Measurements from ENCODE around the gene MED15.
"Not testable (repeated sequence)": the region's sequence is repeated elsewhere in the genome, so short reads cannot be mapped to it uniquely, and the experiment has no call there.

MED15 gene

DNA sequence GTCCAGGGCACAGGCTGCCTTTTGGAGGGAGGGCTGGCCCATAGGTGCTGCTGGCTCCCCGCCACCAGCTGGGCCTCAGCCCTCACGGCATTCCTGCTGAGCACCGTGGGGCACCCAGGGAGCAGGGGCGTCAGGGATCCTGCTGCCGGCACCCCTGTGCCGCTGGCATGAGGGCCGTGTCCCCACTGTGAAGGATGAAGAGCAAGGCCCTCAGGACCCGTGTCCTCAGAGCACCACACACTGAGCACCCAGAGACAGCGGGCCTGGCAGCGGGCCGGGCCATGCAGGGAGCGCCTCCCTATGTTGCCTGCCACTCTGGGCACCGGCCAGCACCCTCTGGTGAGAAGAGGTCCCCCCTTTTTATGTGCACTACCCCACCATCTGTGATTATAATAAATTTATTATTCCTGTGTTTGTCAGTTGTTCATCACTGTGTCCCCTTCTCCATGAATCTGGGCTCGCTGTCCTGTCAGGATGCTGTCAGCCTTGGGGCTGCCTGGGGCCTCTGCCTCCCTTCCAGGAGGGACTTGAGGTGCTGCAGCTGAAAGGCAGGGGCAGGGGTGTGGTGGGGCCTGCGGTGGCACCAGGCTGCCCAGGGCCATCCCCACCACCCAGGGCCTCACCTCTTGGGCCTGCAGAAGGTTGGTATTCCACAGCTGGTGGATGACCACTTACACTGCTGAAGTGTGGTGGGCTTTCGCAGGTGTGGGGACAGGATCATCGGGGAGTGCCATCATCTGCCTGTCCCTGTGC lies 80.0 kb downstream of the MED15 start:
- DNase-seq, result no peak

DNA sequence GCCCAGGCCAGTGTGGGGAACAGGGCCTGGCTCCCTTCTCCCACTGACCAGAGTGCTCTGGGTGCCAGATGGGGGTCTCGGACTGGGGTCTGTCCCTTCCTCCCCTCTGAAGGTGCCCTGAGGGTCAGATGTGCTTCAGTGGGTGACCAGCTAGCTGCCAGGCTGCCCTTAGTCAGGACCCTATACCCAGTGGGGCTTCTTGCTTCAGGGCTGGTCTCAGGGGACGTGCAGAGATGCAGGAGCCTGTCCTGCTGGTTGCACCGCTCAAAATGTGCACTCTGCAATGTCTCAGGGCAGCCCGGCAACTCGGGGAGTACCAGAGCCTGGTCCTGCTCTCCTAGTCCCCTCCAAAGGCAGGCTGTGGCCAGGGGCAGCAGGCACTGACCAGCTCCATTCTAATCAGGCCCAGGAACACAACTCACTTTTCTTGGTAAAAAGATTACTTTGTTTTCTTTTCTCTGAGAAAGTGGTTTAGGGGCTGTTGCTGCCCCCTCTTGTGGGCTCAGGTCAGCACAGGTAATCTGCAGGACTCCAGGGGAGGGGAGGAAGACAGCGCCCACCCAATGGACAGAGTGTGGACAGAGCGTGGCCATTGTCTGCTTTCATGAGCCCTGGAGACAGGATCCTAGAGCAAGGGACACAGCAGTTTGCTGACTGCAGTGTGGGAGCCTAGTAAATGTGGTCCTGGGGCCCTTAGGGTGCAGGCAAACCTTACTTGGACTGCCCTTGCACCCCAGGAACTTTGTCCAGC lies 80.9 kb downstream of the MED15 start:
- DNase-seq, result no peak

DNA sequence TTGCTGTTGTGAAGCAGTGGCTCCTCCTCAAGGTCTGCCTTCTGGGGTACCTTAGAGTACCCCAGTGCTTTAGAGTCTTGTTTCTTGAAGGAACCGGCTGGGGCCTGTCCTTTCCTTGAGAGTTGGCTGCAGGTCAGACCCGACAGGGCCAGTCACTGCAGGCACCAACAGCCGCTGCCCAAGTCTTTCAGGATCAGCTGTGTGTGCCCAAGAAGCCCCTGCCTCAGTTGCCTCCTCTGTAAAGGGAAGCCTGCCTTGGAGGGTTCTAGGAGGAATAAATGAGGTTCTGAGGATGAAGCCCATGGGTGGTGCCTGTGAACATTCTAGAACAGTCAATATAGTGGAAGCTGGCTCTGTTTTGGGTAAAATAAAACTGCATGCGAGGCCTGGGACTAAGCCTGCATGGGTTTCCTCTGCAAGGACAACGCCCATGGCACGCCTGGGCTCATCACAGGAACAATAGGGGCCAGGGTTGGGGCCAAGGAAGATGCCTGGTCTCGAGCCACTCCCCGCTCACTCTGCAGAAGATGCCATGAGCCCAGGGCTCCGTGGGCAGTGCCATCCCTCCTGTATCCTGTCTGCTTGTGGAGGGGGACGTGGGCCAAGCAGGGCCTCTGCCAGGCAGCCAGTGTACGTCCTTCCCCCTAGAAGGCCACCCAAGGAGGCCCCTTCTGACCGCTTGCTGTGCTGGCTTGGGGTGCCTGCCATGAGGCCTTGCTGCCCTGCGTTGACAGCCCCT lies 81.6 kb downstream of the MED15 start:
- DNase-seq, result no peak

DNA sequence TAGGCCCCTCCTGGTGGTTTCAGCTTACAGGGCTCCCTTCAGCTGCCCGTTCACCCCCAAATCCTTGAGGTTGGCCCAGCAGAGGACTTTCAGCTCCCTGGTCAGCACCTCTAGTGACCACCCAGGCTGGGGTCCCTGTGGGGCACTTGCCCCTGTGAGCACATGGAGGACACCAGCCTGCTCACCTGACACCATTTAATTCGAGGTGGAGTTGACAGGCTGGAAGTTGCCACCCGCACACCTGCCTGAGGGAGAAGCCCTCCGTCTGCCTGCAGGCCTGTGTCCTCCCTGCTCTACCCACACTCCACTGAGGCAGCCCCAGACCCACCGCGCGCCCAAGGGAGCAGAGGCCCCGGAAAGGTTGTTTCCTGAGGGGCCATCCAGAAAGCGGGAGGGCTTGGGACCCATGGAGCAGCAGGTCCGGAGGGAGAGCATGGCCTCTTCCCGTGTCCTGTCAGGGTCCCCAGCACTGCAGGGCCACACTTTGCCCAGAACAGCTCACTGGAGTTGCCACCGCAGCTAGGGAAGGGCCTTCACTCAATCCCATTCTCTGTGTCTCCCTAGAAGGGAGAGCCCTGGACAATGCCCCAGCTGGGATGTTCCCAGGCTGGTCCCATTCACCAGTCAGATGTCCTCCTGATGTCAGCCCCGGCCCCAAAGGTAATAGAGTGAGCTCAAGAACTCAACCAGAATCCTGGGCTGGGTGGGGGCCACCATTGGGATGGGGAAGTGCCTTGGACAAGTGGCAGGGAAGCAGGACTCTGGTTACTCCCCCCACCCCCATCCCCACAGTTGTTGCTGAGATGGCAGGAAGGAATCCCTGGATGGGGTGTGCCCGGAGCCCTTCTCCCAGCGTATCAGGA lies 82.4 kb downstream of the MED15 start:
- no peak for DNase-seq

DNA sequence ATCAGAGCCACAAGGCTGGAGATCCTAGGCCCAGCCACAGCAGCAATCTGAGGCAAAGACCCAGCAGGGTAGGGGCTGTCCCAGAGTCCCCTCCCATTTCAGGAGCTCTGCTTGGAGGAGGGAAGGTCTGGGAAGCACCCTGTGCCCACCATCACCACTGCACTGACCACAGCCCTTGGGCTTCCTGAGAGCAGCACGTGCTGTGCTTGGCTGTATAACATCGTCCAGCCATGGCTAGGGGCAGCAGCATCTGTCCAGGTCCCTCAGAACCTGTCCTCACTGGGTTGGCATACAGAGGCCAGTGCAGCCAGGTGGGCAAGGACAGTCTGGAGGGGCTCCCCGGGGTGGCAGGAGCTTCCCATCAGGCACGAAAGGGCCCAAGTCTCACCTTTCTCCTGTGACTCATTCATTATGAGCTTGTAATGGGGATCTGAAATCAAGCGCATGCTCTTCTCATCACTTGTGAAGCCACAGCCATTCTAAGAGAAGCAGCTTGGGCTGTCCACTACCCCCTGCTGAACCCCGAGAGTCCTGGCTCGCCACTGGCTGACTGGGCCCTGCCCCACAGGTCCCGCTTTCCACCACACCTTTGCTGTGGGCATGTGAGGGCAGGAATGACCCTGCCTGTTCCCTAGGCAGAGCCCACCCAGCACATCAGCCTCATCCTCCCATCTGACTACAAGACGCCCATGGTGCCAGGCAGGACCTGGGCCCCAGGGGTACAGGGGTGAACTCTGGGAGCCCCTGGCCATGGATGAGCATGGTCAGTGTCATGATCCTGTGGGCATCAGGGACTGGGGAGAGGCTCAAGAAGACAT lies 83.3 kb downstream of the MED15 start:
- no peak for DNase-seq

DNA sequence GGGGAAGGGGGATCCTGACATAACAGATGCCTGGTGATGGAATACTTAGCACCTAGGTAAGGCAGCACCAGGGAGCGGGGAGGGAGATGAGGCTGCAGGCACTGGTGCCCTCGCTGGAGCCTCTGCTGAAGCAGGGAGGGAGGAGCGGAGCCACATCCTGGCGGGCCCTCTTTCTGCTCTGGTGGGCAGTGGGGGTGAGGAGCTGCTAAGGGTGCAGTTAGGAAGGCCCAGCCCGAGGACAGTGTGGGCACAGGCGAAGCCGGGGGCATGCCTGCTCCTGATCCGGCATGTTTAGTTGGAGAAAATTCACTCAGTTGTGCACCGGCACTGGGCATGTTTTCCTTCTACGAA lies 83.9 kb downstream of the MED15 start:
- DNase-seq, result no peak

DNA sequence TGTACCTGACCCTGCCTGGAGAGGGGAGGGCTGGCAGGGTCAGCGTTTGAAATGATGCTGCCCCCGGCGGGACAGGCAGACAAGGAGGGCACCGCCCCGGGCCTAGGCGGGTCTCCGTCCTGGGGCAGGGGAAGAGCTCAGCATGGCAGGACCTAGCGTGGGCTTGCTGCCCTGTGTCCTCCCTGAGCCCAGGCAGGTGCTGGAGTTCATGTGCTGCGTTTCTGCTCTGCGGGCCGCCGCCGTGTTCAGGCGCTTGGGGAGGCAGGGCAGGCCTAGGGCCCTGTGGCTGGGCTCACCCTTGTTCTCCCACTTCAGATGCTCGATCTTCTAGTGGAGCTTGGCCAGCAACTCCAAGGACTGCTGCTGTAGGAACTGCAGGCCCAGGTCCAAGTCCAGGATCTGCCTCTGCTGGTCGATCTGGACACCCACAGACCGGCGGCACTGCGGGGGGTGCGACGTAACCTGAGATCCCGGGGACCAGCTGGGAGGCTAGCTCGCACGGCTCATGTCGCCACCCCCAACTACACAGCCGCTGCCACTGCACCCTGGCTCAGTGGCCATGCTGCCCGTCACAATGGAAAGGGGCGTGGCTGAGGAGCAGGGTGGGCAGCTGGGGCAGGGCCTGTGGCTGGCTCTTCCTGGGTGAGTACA lies 84.4 kb downstream of the MED15 start:
- no peak for DNase-seq

DNA sequence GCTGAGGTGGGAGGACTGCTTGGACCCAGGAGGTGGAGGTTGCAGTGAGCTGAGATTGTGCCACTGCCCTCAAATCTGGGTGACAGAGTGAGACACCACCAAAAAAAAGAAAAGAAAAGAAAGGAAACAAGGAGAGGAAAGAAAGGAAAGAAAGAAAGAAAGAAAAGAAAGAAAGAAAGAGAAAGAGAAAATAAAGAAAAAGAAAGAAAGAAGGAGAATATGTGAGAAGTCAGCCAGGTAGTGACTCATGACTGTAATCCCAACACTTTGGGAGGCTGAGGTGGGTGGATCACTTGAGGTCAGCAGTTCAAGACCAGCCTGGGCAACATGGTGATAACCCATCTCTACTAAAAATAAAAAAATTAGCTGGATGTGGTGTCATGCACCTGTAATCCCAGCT lies 86.6 kb downstream of the MED15 start:
- DNase-seq, result not testable (repeated sequence)

DNA sequence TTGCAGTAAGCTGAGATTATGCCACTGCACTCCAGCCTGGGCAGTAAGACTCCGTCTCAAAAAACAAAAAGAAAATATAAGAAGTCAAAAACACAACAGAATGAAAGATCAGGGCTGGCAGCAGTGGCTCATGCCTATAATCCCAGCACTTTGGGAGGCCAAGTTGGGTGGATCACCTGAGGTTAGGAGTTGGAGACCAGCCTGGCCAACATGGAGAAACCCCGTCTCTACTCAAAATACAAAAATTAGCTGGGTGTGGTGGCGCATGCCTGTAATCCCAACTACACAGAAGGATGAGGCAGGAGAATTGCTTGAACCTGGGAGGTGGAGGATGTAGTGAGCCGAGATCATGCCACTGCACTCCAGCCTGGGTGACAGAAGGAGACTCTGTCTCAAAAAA lies 87.1 kb downstream of the MED15 start:
- DNase-seq, result not testable (repeated sequence)

DNA sequence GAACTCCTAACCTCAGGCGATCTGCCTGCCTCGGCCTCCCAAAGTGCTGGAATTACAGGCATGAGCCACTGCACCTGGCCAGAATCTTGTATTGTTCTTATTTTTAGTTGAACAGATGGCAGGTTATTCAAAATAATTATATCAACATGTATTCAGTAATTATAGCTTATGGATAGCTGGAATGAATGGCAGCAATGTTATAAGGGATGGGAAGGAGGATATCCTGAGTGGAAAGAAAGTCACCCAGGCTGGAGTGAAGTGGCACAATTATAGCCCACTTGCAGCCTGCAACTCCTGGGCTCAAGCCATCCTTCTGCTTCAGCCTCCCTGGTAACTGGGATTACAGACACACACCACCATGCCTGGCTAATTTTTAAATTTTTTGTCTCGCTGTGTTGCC lies 88.1 kb downstream of the MED15 start:
- no peak for DNase-seq

DNA sequence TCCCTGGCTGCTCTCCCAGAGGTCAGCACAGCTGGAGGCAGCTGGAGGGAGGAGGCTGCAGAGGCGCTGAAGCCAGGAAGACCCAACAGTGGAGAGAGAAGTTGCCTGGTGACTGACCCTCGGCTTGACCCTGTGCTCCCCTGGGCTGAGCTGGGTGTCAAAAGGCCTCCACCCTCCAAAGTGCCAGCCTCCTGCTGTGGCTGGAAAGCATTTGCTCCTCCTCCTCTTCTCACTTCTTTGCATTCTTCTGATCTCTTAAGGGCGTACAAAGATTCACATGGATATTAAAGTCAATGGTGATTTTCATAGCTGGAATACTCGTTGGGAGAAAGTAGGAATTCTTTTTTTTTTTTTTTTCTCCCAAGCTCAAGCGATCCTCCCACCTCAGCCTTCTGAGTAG lies 91.7 kb downstream of the MED15 start:
- no peak for DNase-seq

DNA sequence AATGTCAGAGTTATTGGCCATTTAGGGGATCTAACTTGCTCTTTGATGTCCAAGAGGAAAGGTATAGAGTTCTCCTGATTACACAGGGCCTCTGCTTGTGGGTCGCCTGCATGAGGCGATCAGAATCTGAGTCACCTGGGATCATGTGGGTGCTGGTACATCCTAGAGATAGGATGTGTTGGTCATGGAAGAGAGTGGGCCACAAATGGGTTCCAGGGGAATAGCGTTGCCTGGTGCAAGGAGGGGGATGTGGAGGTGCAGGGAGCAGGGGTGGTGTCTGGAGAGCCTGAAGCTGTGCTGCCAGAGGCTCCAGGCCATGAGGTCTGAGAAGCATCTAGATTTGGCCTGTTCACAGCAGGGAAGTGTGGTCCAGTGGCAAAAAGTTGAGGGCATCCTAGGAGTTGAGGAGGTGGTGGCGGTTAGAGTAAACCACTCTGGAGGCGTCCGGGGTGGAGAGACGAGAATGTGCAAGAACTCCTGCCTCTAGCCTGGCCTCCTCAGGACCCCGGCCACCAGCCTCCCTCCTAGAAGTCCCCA lies 92.8 kb downstream of the MED15 start:
- DNase-seq, result no peak

DNA sequence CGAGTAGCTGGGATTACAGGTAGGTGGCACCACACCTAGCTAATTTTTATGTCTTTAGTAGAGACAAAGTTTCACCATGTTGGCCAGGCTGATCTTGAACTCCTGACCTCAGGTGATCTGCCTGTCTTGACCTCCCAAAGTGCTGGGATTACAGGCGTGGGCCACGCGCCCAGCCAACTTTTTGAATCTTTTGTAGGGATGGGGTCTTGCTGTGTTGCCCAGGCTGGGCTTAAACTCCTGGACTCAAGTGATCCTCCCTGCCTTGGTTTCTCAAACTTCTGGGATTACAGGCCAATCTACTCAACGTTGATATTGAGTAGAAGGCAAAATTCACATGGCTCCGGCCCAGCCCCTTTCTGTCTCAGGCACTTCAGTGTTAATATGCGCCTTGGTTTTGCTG lies 93.9 kb downstream of the MED15 start:
- DNase-seq, result no peak

DNA sequence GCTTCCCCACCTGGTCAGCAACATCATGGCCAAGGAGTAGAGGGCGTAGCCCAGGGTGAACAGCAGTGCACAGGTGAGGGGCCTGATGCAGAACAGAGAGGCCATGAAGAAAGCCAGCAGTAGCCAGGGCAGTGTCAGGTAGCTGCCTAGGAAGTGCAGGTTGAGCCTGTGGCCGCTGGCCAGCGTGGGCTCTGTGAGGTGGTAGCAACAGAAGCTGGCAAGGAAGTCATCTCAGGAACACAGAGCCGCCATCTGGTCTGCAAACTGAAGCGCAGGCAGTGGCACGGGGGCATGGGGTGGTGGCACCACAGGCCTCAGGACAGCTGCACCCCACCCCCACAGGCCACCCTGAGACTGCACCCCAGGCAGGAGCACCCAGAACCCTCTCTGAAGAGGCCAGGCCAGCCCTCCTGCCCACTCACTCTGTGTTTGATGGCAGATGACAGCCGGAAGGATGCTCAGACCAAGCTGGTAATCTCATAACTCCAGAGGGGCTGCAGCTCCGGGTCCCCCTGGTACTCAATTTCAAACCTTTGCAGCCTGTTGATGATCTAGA lies 95.3 kb downstream of the MED15 start:
- no peak for DNase-seq

DNA sequence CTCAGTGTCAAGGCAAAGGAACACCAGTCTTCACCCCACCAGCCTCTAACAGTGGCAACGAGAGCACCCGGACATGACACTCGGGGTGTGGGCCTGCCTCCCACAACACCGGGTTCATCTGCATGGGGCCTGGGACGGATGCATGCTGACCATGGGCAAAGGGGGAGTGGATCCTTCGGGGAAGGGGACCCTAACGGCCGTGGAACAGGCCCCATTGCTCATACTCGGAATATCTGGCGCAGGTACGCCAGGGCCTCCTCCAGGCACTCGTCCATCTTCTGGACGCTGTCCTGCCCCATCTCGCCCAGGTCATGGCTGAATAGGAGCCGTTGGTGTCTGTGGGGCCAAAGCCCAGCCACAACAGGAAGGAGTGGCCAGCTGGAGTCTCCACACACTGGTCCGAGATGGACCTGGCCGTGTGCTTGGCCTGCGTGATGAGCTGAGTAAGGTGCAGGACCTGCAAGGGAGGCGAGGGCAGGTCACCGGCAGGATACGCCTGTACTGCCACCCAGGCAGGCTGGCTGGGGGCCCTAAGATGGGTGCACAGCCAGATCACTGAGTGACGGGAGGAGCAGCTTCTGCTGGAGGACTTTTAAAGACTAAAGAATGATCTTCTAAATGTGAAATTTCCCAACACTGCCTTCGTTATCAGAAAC lies 96.8 kb downstream of the MED15 start:
- no peak for DNase-seq

DNA sequence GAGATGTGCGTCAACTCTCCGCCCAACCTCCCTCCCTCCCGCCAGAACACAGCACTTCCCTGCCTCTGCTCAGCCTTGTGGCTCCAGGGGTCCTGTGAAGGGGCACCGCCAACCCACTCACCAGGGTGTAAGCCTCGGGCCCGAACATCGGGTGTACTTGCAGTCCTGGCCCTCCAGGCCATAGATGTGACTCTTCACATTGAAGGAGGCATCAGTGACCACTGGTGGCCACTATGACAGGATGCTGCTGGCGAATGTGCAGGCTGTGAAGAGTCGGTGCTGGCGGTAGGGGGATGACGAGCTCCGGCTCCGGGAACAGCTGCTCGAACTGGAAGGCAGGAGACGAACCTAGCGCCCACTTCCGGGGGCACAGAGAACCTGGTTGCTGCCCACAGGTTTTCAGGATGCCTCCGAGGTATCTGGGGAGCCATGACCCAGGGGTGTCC lies 97.4 kb downstream of the MED15 start:
- no peak for DNase-seq

DNA sequence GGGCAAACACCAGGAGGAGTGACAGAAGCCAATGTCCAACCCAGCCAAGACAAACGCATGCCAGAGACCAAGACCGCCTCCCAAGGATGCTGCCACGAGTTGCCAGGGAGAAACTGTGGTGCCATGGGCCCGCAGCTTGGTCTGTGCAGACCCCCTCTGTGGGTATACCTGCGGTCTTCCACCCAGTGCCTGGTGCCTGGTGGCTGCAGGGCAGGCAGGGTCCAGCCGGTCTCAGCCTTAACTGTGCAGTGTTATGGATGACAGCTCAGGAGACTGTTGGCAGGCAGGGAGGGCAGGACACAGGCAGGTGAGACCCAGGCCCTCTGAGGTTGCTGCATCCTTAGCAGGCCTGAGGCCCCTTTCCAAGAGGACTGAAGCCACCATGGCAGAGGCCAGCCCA lies 97.9 kb downstream of the MED15 start:
- DNase-seq, result no peak

DNA sequence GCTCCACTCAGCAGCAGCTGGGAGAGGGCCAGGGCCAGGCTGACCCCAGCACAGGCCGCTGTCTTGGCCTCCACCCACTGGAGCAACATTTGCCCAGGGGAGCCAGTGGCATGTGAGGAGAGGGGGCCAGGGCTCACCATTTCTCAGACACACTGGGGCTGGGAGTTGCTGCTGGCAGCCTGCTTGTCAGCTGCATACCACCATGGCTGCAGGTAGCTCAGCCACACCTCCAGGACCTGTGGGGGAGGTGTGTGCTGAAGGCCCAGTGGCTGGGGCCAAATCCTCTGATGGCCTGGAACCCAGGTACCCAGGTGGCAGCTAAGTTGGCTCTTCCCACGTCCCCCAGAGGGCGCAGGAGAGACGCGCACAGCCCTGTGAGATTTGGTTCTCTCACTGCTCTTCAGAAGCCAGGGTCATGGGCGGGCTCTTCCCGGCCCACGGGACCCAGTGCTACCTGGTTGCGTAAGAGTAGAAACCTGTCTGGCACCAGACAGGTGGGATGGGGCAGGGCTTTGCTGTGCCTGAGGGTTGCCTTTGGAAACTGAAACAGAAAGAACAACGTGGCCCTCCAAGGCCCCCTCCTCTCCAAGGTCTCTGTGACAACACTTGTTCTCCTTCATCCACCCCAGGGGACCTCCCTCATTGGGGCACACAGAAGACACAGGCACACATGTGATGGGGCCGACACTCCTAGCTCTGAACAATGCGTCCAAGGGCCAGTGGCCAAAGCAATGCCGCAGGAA lies 98.8 kb downstream of the MED15 start:
- peak; percentile 12 for DNase-seq

DNA sequence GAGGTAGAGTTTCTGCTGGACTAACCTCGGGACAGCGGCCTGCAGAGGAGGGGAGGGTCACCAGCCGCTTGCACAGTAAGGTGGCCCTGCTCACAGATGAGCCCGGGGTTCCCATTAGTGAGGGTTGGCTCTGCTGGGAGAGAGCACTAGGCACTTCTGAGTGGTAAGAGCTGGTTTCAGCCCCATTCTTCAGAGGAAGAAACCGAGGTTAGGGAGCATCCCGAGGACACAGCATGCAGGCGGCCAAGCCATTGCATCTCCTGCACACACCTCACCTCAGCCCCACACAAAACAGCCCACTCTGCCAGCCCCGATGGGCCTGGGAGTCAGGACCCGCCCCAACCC lies 99.3 kb downstream of the MED15 start:
- DNase-seq, result no peak
